RWPE1 (cell line): ENCODE results near the gene PRKD1.

Source experiments
- CTCF ChIA-PET: fragments of 350-600 bp; sonication (Branson Sonifier 250); formaldehyde crosslinking; extraction: SDS; loops from one replicate; lab custom pipeline; 2021; lab: Yijun Ruan, JAX
- POLR2A ChIA-PET: fragments of 400-600 bp; formaldehyde crosslinking; extraction: SDS; loops from one replicate; lab custom pipeline; 2020; ENCODE audit warnings: antibody characterized with exemption; ENCODE audit not compliant: low non-redundant PET; lab: Yijun Ruan, JAX
- DNase-seq: peaks from one replicate; pipeline ENCODE4 v3.0.0; 2012; ENCODE audit warnings: low spot score
- H3K27ac ChIP-seq: fragments of 450-650 bp; 2 replicates; pipeline ENCODE4 v1.5.1; 2017
- TF ChIP-seq, protein P1 (sequence below): fragments of 450-650 bp; conservative IDR thresholded peaks from 2 replicates; pipeline ENCODE4 v1.5.1; 2017; ENCODE audit warnings: low read depth, mild to moderate bottlenecking

PRKD1 gene

DNA sequence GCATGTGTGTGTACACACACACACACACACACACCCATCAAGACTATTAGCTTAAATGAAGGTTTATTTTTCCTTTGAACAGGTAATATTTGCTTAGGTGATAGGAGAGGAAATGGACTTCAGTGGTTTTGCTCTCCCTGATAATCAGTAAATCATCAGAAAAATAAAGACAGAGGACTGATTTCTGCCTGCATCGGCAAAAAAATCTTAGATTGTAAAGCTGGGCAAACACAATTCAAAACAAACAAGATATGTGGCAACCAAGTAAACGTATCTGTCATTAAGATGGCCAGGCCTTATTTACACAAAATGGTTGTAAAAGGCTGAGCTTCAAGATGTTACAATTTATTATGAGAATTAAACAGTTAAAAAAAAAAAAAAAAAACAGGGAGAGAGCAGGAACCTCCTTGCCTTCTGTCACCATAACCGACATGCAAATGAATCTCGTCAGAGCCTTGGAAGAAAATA lies 31.3 kb downstream of the PRKD1 start:
- CTCF ChIA-PET, result interaction anchor here (0.7 kb wide), 1 partner anchor 191 kb away, joined by 3 read pairs; no protein-coding TSS in a partner anchor
- no peak overlapping the region for H3K27ac ChIP-seq
- TF ChIP-seq, protein P1, sequence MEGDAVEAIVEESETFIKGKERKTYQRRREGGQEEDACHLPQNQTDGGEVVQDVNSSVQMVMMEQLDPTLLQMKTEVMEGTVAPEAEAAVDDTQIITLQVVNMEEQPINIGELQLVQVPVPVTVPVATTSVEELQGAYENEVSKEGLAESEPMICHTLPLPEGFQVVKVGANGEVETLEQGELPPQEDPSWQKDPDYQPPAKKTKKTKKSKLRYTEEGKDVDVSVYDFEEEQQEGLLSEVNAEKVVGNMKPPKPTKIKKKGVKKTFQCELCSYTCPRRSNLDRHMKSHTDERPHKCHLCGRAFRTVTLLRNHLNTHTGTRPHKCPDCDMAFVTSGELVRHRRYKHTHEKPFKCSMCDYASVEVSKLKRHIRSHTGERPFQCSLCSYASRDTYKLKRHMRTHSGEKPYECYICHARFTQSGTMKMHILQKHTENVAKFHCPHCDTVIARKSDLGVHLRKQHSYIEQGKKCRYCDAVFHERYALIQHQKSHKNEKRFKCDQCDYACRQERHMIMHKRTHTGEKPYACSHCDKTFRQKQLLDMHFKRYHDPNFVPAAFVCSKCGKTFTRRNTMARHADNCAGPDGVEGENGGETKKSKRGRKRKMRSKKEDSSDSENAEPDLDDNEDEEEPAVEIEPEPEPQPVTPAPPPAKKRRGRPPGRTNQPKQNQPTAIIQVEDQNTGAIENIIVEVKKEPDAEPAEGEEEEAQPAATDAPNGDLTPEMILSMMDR, result no peak
- DNase-seq, result no peak
- POLR2A ChIA-PET, result no interaction called here

DNA sequence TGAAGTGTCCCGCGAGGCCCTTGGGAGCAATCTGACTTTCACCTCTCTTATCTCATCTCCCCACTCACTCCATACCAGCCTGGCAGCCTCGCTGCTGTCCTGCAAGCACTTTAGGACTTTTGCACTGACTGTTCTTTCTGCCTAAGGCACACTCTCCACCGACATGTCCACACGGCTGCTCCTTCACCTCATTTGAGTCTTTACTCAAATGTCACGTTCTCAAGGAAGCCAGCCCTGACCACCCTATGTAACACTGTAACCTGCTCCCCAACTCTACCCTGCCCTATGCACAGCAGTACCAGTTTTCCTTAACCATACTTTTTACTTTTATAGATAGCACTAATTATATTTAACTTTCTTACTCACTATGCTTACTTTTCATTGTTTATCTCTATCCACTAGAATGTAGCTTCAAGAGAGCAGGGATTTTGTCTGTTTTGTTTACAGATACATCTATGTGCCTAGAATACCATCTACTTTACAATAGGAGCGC lies 32.0 kb downstream of the PRKD1 start:
- ChIA-PET POLR2A (no interaction called here), CTCF (interaction anchor here (1.0 kb wide), 1 partner anchor 32 kb away, joined by 4 read pairs; the partner anchor contains the start of gene PRKD1)
- TF ChIP-seq, protein P1, result no peak
- no peak for DNase-seq
- H3K27ac ChIP-seq, result no peak overlapping the region

DNA sequence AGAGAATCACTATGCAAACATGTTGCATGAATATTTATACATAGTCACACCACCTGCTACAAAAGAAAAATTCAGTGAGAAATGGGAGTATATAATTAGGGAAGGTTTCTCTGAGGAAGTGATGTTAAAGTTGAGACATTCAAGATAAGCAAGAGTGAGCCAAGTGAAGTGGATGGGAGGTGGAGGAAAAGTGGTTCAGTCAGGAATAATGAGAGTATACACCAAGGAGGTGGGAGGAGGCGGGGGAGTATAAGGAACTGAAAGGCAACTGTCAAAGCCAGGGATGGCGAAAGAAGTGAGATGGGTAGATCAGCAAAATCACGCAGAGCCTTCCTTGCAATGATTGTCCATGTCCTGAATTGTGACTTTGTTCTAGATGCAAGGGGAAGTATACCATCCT lies 33.7 kb downstream of the PRKD1 start:
- ChIA-PET POLR2A (no interaction called here), CTCF (no interaction called here)
- TF ChIP-seq, protein P1, result no peak
- no peak overlapping the region for H3K27ac ChIP-seq
- DNase-seq, result no peak

DNA sequence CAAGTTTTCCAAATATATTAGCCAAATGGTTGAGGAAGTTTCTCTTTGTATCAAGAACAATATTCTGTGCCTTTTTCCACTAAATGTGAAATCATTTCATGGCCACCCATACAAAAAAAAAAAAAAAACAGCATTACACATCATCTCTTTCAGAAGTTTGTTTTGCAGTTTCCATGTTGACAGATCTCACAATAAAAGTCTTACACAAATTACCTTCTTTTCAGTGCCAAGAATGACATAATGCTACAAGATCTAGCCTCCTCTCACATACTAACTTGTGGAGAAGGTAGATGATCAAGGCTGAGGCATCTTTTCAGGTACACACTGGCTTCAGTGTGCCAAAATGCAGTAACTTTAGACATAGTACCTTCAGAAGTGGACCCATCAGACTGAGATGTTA lies 35.3 kb downstream of the PRKD1 start:
- ChIA-PET CTCF (no interaction called here), POLR2A (no interaction called here)
- TF ChIP-seq, protein P1, result no peak
- no peak overlapping the region for H3K27ac ChIP-seq
- no peak for DNase-seq

GRCh38 chr14:29885988-29886387 lies 41.7 kb downstream of the PRKD1 start:
- ChIA-PET CTCF (no interaction called here), POLR2A (no interaction called here)
- TF ChIP-seq, protein P1, result no peak
- no peak overlapping the region for H3K27ac ChIP-seq
- no peak for DNase-seq

DNA sequence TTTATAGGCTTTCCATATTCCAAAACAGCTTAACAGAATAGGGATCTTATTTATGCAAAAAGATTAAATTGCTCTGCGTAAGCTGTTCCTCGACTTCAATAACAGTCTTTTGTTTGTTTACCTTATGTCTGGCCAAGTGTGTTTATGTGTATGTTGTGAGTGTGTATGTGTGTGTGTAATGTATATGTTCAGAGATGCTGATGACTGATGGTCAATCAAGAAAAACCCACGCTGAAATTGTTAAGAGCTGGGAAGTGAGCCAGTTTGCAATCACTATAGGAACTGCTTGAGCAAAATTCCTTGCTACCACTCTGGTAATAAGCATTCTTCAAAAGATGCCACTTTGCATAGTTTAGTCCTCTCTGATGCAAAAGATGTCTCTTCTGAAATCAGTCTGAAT lies 59.6 kb downstream of the PRKD1 start:
- CTCF ChIA-PET, result no interaction called here
- no peak for DNase-seq

More for the DNA sequence above, 59.6 kb downstream of the PRKD1 start:
- TF ChIP-seq, protein P1, result no peak
- H3K27ac ChIP-seq, result no peak overlapping the region
- POLR2A ChIA-PET, result no interaction called here
